ENCODE results near the gene CNNM1. TPM values are rescaled to one million over a fixed set of nuclear protein-coding genes. Genes with fewer than 3 reads are reported as not detected.

The CNNM1 gene
- total and polyA plus RNA-seq, 9 of the 15 experiments (the other 6 are each of a cell fraction or from before 2014, with no cell fraction given): not detected

DNA sequence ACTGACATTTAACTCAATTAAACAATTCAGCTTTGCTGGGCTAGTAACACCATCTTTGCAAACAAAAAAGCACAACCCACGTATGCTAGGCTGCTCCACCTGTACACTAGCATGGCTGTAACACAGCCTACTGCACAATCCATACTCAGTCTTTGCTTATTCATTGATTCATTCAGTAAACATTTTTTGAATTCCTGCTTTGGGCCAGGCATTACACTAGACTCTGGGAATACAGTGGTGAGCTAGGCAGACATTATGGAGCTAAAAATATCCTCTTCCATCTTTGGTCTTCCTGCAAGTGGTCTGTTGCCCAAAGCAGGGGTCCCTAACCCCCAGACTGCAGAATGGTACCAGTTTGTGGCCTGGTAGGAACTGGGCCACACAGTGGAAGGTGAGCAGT, 9.9 kb downstream of the CNNM1 start:
- in situ Hi-C loops (cut with MboI) (no loop called here), intact Hi-C loops (cut with micrococcal nuclease) (no loop called here)
- Histone ChIP-seq H2AFZ (ENCODE audit: low read depth, low read length) (no peak overlapping the region), H3K9ac (ENCODE audit: insufficient read depth in 1 of 2, low read depth in 2 of 2, low read length in 2 of 2) (no peak overlapping the region), H3K27me3 (ENCODE audit: control insufficient read depth in 2 of 2, insufficient read depth in 2 of 2, low read length in 2 of 2) (peaks cover 3 to 13% of the 10 kb centered on the region in 2 experiments; a peak in 2 of 5 replicates), H4K20me1 (replicated peaks; ENCODE audit: control insufficient read depth, insufficient read depth, low read length) (no peaks in the 10 kb centered on the region), H3K4me2 (ENCODE audit: insufficient read depth, low read length) (no peak overlapping the region), H3K27ac (ENCODE audit: extremely low read depth, low read depth, low read length) (no peak overlapping the region), H3K9me1 (ENCODE audit: control insufficient read depth, insufficient read depth, low read length) (no peaks in the 10 kb centered on the region), H3K36me3 (ENCODE audit: control insufficient read depth, insufficient read depth, low read length) (no peaks in the 10 kb centered on the region), H3K9me3 (replicated peaks; ENCODE audit: control insufficient read depth, insufficient read depth, low read depth, low read length) (no peaks in the 10 kb centered on the region), H3K4me3 (no peak overlapping the region), H3K4me1 (replicated peaks in 1 of 2; ENCODE audit: control insufficient read depth in 2 of 2, insufficient read depth in 2 of 2, low read length in 2 of 2) (no peaks in the 10 kb centered on the region), H3K79me2 (ENCODE audit: control insufficient read depth, insufficient read depth, low read length) (no peaks in the 10 kb centered on the region)
- FAIRE-seq (no peak), DNase-seq (ENCODE audit: extremely low read depth in 1 of 4, low spot score in 3 of 4) (no peak), ATAC-seq (no peak)
- no TSS peak for BruUV-seq (replicated peaks)
- 0% methylated on average over 1 of the region's 1 CpG for WGBS (ENCODE audit: insufficient coverage, low coverage, missing lambda C conversion rate)
- CTCF ChIA-PET (ENCODE audit: low intra/inter-chr PET ratio): no interaction called here
- TF ChIP-seq MEF2A (IDR thresholded peaks at IDR 0.05; ENCODE audit: control insufficient read depth, low read depth, low read length): no peak
- no peak for TF ChIP-seq FOXJ3 (CRISPR knock-in tag; IDR thresholded peaks at IDR 0.05)
- no peak for TF ChIP-seq ELK3 (CRISPR knock-in tag; IDR thresholded peaks at IDR 0.05)
- no peak for TF ChIP-seq NCOR1 (IDR thresholded peaks at IDR 0.05)
- no peak for TF ChIP-seq ZBTB34 (CRISPR knock-in tag; IDR thresholded peaks at IDR 0.05)
- TF ChIP-seq WHSC1 (IDR thresholded peaks at IDR 0.05; ENCODE audit: low read length): no peak
- TF ChIP-seq CEBPZ (IDR thresholded peaks at IDR 0.05; ENCODE audit: borderline replicate concordance, low read depth, low read length): no peak
- no peak for TF ChIP-seq FOXK2 (conservative IDR thresholded peaks at IDR 0.05 in 1 of 2, IDR thresholded peaks at IDR 0.05 in 1 of 2; ENCODE audit: low read depth in 2 of 2)
- no peak for TF ChIP-seq ARHGAP35 (IDR thresholded peaks at IDR 0.05; ENCODE audit: partially characterized antibody)
- no peak for TF ChIP-seq ZNF124 (CRISPR knock-in tag; IDR thresholded peaks at IDR 0.05)
- no peak for TF ChIP-seq ZNF740 (CRISPR knock-in tag; IDR thresholded peaks at IDR 0.05)
- no peak for TF ChIP-seq ZNF740 (tag; IDR thresholded peaks at IDR 0.05)
- no peak for TF ChIP-seq EP300 (IDR thresholded peaks at IDR 0.05; ENCODE audit: low read length)
- TF ChIP-seq HDAC3 (IDR thresholded peaks at IDR 0.05; ENCODE audit: borderline replicate concordance, partially characterized antibody): no peak
- no peak for TF ChIP-seq FOXM1 (IDR thresholded peaks at IDR 0.05; ENCODE audit: low read depth)
- TF ChIP-seq FOXM1 (CRISPR knock-in tag; IDR thresholded peaks at IDR 0.05; ENCODE audit: low read depth): no peak
- no peak for TF ChIP-seq MAFK (IDR thresholded peaks at IDR 0.05; ENCODE audit: low read length)
- TF ChIP-seq ZNF24 (IDR thresholded peaks at IDR 0.05): no peak
- TF ChIP-seq MCM7 (IDR thresholded peaks at IDR 0.05): no peak
- POLR2A ChIA-PET: interaction anchor here (0.7 to 0.8 kb wide), 2 partner anchors 20 to 21 kb away, joined by 3 to 6 read pairs; no protein-coding TSS in a partner anchor
